ENCODE data around the gene MST1.

Gene MST1

DNA sequence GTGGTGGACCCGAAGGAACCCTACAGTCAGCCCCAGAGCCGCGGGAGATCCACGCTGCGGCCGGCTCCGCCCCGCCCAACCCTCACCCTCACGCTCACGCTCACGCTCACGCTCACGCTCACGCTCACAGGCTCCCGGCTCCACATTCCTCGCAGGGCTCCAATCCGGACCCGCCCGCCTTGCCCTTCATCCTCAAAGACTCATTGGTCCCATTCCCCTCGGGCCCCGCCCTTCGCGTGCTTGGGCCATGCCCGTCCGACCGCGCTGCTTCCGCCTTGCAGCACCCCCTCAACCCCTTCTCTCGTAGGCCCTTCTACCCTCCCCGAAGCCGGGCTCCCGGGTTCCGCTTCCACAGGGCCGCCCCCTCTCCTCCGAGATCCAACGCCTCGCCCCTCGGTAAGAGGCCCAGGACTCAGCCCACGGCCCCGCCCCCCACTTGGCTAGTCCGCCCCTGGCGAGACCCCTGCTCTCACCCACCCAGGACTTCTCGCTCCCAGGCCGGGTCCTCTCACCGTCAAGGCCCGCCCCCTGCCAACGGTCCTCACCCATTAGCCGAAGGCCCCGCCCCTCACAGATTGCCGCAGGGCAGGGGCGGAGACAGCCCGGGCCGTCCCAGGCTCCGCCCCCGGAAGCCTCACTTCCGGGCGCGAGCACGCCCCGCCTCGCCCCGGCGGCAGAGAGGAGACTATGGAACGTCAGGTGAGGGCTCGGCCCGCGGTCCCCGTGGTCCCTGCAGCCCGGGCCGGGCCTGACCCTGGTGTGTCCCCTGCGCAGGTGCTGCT, 15.4 kb downstream of the MST1 start, which contains the start of gene APEH:
Gene APEH, plus strand, starts transcription at position 637 of the 782 bp plus-strand sequence. Its CDS starts 51 bp downstream, at position 688.
- peak; percentile 97 for DNase-seq

DNA sequence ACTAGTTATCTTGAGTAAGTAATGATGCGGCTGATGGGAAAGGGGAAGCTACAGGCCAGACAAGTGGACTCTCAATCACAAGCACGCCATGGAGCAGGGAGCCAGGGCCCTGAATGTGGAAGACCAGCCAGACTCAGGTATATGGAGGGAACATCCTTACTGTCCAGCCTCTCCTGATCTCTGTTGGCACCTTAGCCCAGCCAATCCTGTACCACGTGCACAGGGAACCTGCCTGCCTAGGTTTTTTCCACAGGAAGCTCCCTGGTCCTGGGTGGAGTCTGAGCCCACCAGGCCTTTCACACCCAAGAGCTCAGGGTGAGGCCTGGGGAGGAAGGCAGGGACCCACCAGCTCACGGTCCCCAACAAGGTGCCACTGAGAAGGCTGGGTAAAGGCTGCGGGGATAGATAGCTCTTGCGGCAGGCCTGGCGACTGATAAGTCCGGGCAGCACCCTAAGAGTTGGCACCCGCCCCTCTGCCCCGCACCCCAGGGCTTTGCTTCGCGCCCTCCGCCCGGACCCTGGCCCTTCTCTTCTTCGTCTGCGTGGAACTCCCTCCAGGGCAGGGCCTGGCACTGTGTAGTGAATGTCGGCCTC, 16.1 kb downstream of the MST1 start:
- peak; percentile 6 for DNase-seq

DNA sequence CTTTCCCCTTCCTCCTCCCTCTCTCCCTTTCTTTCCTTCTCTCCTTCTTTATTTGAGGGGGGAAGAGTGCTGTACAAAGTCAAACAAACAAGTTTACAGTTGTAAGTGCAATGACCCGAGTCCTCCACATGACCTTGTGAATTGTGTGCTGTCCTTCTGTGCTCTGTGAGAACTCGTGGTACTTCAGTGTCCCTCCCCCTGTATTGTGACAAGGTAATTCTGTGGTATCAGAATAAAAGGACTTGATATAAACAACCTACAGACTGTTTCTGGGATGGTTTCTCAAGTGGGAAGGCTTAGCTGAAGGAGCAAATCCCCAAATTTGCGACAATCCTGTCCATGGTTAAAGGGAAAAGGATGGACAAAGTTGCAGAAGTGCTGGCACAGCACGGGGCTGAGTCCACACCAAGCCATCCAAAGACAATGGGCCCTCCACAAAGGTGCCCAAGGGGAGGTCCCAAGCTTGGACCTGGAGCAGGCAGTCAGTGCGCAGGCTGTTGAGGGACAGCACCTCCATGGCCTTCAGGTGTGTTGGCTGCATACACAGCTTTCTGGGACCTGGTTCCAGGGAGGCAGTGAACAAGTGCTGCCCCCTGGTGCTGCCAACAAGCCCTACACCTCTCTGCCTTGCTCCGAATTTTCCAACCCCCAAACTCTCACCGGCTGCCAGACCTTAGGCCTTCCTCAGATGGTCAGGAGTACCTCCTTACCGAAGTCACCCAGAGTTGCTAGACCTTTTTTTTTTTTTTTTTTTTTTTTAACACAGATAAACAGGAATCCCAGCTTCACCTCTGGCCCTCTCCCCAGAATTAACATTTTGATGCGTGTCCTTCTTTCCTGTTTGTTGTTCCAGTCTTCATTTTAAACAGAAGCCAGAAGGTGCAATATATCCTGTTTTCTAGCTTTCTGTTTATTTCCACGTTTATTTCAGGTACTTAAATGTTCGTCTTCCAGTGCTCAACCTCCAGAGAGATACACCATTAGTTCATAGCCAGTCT, 17.7 kb downstream of the MST1 start:
- DNase-seq: peak; percentile 81

DNA sequence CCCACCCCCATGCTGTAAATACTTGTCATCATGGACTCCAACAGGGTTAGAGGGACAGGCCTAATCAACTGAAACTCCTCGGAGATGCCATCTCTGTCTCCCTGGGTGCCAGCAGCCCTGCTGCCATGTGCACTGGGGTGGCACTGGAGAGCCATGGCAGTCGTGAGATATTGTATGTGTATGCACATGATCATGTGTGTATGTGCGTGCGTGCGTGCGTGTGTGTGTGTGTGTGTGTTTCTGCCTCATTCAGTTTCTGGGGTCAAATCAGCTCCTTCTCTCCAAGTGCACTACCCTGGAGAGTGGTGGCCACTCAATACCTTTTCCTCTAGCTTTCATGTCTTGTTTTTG, 18.4 kb downstream of the MST1 start:
- no peak for DNase-seq

DNA sequence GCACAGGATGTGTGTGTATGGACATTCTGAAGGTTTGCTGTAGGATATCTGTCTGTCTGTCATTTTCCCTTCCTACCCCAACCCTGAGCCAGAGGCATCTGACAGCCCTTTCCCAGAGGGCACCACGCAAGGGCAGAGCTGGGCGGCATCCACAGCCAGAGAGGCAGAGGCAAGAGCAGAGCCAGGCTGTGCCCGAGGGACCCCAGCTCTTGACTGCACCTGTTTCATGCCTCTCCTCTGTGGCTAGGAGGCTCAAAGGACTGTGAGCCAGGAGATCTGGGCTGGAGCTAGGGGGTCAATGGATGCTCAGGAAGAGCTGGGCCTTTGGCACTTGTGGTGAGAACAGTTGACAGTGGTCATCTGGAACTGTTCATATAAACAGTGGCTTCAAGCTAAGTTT, 19.9 kb downstream of the MST1 start:
- no peak for DNase-seq

DNA sequence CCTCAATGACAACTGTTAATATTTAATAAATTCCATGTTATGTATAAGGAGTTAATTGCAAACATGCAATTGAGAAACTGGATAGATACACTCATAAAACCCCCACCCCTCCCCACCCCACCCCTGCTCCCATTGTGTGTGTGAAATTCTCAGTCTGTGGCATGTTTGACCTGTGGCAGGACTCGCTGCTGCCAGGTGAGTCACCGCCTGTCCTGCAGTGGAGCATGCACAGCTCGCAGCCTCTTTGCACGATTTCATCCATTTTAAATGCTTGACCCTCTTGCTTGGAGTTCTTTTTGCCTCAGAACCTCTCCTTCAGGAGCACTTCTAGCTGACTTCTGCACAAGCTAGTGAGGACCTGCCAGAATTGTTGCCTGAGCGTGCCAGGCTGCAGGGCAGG, 20.4 kb downstream of the MST1 start:
- DNase-seq: no peak

DNA sequence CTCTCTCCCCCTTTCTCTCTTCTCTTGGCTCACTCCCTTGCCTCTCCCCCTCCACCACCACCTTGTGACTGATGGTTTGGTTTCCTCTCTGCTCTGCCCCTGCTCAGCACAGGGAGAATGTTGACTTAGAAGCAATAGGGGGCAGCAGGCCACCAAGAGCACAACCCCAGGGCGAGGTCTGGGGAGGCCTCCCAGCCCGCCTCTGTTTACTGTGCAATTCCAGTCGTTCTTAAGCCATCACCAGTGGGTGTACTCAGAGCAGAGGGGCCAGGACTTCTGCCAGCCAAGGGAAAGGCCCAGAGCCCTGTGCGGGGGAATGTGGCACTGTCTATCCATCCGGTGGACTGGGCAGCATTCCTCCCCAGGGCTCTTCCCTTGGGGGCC, 20.9 kb downstream of the MST1 start:
- DNase-seq: no peak

DNA sequence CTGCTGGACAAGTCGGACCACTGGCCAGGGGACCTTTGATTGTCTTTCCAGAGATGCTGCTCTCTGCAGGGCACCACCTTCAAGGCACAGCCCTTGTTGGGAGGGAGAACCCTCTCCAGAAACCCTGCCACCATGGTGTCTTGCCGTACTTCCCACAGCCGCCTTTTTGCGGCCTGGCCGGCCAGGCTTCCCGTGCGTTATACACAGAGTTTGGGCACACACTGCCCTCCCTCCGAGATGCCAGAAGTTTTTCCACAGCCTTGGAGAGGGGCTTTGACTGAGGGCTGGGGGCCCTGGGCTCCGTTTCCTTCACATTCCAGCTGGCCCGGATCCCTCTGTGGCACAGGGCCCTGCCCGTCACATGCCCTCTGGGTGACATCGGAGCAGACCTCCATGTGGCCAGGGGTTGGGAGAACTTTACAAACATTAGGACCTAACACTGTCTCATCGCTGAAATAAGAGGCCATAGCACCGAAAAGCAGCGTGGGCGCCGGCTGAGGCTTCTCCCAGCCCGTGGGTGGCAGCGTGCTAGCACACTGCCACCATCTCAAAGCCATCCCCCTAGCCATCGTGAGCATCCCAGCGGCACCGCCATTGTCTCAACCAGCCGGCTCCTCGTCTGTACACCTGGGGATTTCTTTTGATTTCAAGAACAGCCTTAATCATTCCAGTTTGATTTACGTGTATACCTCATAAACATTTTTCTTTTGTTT, 21.4 kb downstream of the MST1 start:
- no peak for DNase-seq

DNA sequence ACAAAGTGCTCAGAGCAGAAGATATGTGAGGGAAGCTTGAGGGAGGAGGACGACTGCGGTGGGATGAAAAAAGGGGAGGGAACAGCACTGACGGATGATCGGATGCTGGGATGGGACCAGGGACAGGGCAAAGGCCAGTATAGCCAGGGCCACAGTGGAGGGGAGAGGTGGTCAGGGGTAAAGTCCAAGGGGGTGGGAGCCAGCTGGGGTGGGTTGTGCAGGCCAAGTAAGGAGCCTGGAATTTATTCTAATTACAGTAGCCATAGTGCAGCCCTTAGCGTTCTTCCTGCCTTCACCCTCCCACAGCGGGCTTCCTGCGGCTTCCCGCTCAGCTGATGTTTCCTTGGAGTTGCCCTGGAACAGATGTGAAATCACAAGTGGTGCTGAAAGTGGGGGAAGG, 22.7 kb downstream of the MST1 start:
- DNase-seq: no peak

DNA sequence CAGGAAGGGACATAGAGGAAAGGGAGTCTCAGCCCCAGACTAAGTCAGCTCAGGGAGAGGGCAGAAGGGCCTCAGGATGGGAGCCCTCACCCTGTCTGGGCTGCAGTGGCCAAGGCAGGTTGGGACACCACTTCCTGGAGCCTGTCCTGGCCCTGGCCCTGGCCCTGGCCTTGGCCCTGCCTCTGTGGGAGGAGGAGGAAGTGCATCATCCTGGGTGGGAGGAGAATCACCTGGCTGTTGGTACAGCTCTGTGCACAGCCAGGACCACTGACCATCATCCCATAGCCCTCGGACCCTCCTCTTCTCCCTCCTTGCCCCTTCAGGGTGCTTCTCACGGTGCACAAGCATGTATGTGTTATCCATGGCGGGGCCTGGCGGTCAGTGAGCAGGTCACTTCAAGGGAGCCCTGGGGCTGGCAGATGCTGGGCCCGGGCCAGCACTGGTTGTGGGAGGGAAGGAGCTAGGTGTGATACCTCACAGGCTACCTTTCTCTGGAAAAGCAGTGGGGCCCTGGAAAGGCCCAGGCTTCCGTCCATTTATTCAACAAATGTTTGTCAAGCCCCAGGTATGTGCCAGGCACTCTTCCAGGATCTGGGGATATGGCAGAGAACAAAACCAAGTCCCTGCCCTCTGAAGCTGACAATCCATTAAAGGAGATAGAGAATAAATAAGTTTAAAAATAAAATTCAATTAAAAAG, 23.3 kb downstream of the MST1 start:
- no peak for DNase-seq

DNA sequence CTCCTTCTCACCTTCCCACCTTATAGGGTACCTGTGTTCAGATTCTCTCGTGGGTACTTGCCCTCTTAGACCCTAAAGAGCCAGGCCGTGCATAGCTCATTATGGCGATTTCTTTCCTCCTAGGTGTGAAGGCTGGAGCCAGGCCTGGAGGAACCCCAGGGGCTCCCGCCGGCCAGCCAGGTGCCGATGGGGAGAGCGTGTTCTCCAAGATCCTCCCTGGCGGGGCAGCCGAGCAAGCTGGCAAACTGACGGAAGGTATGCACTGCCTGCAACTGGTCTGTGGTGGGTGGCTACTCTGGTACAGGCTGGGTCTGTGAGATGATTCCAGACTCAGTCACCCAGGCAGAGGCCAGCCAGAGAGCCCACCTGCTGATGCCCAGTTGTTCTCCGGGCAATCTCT, 25.0 kb downstream of the MST1 start:
- DNase-seq: no peak

DNA sequence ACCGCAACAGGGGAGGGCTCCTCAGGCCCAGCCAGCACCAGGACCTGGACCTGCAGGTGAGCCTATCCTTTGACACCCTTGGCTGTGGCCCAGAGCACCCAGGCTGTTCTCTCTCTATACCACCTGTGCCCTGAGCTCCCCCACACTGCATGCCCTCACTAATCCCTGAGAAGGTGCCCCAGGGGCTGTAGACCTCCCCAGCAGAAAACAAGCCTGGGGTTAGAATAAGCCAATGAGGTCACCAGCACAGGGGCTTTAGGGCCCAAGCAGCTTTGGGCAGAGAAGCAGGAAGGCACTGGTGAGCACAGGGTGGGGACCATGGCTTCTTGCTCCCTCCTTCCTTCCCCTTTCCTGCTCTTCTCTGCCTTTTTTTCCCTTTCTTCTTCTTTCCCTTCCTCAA, 25.4 kb downstream of the MST1 start:
- DNase-seq: no peak

DNA sequence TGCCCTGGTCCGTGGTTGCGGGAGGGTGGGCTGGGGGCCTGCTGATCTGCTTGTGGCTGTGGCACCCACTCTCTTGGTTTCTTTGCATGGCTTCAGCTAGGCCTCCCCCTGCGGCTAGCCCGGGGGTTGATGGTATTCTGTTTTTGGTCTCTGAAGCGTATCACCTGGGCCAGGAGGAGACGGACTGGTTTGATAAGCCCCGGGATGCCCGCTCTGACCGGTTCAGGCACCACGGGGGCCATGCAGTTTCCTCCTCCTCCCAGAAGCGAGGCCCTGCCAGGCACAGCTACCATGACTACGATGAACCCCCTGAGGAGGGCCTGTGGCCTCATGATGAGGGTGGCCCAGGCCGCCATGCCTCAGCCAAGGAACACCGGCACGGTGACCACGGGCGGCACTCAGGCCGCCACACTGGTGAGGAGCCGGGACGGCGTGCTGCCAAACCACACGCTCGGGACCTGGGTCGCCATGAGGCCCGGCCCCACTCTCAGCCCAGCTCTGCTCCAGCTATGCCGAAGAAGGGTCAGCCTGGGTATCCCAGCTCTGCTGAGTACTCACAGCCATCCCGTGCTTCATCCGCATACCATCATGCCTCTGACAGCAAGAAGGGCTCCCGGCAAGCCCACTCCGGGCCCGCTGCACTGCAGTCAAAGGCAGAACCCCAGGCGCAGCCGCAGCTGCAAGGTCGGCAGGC, 26.4 kb downstream of the MST1 start:
- no peak for DNase-seq

DNA sequence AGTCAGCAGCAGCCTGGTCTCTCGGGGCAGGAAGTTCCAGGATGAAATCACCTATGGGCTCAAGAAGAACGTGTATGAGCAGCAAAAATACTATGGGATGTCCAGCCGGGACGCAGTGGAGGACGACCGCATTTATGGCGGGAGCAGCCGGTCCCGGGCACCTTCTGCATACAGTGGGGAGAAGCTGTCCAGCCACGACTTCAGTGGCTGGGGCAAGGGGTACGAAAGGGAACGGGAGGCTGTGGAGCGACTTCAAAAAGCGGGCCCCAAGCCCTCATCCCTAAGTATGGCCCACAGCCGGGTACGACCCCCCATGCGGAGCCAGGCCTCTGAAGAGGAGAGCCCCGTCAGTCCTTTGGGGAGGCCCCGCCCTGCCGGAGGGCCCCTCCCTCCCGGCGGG, 27.3 kb downstream of the MST1 start:
- no peak for DNase-seq

DNA sequence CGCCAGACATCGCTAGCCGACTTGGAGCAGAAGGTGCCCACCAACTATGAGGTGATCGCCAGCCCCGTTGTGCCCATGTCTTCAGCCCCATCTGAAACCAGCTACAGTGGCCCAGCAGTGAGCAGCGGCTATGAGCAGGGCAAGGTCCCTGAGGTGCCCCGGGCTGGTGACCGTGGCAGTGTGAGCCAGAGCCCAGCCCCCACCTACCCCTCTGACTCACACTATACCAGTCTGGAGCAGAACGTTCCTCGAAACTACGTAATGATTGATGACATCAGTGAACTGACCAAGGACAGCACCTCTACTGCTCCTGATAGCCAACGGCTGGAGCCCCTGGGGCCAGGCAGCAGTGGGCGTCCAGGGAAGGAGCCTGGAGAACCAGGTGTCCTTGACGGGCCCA, 28.0 kb downstream of the MST1 start:
- no peak for DNase-seq

DNA sequence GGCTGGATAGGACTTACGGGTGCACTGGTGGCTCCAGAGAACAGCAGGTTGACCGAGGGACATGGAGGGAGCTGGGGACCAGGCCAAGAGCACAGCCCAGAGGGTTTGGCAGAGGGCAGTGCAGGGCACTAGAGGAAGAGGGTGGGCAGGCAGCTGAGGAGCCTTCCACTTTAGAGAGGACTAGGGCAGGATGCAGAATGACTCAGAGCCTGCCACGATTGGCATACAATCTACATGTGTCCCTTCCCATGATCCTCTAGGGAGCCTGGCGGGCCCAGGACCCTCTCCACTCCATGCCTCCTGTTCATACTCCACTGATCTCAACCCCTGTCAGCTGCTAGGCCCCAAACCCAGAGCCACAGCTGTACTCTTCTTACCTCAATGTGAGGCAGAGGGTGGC, 29.5 kb downstream of the MST1 start:
- no peak for DNase-seq

DNA sequence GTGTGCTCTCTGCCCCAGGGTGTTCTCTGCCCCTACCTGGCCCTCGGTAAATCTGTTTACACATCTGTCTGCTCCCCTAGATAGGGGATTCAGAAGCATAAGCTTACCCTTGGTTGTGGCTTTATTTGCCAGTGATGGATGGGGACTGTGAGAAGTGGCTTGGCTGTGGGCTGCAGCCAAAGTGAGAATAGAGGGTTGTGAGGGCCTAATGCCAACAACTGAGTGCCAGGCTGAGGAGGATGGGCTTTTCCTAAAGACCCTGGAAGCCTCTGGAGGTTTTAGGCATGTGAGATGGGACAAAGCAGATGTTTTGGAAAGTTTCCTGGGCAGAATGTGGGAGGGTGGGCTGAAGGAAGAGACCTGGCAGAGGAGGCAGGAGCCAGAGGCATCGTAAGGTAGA, 30.6 kb downstream of the MST1 start:
- no peak for DNase-seq

DNA sequence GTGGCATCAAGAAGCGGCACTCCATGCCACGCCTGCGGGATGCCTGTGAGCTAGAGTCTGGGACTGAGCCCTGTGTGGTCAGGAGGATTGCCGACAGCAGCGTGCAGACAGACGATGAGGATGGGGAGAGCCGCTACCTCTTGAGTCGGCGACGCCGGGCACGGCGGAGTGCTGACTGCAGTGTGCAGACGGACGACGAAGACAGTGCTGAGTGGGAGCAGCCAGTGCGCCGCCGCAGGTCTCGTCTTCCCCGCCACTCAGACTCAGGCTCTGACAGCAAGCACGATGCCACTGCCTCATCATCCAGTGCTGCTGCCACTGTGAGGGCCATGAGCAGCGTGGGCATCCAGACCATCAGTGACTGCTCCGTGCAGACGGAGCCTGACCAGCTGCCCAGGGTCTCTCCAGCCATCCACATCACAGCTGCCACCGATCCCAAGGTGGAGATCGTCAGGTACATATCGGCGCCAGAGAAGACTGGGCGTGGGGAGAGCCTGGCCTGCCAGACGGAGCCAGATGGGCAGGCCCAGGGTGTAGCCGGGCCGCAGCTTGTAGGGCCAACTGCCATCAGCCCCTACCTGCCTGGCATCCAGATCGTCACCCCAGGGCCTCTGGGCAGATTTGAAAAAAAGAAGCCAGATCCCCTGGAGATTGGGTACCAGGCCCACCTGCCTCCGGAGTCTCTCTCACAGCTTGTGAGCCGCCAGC, 31.9 kb downstream of the MST1 start:
- DNase-seq: no peak

DNA sequence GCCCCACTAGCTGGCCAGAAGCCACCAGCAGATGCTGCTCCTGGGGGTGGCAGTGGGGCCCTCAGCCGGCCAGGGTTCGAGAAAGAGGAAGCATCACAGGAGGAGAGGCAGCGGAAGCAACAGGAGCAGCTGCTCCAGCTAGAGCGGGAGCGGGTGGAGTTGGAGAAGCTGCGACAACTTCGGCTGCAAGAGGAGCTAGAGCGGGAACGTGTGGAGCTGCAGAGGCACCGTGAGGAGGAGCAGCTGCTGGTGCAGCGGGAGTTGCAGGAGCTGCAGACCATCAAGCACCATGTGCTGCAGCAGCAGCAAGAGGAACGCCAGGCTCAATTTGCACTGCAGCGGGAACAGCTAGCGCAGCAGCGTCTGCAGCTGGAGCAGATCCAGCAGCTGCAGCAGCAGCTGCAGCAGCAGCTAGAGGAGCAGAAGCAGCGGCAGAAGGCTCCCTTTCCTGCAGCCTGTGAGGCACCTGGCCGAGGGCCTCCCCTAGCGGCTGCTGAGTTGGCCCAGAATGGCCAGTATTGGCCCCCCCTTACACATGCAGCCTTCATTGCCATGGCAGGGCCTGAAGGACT, 32.6 kb downstream of the MST1 start:
- no peak for DNase-seq

DNA sequence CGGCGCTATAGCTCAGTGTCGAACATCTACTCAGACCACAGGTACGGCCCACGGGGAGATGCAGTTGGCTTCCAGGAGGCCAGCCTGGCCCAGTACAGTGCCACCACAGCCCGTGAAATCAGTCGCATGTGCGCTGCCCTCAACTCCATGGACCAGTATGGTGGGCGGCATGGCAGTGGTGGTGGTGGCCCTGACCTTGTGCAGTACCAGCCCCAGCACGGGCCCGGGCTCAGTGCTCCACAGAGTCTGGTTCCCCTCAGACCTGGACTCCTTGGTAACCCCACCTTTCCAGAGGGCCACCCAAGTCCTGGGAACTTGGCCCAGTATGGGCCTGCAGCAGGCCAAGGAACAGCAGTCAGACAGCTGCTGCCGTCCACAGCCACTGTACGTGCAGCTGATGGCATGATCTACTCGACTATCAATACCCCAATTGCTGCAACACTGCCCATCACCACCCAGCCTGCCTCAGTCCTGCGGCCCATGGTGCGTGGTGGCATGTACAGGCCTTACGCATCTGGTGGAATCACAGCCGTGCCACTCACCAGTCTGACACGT, 33.5 kb downstream of the MST1 start:
- DNase-seq: no peak
